HEK293T (cell line): ENCODE data around the gene UBR1.

Experiments
- ARNT ChIP-seq: fragments of 450-650 bp; IDR thresholded peaks from 2 replicates; pipeline ENCODE4 v1.6.1; 2017; ENCODE audit warnings: mild to moderate bottlenecking
- SP1 ChIP-seq: fragments of 450-650 bp; IDR thresholded peaks from 2 replicates; pipeline ENCODE4 v1.6.1; 2017

DNA sequence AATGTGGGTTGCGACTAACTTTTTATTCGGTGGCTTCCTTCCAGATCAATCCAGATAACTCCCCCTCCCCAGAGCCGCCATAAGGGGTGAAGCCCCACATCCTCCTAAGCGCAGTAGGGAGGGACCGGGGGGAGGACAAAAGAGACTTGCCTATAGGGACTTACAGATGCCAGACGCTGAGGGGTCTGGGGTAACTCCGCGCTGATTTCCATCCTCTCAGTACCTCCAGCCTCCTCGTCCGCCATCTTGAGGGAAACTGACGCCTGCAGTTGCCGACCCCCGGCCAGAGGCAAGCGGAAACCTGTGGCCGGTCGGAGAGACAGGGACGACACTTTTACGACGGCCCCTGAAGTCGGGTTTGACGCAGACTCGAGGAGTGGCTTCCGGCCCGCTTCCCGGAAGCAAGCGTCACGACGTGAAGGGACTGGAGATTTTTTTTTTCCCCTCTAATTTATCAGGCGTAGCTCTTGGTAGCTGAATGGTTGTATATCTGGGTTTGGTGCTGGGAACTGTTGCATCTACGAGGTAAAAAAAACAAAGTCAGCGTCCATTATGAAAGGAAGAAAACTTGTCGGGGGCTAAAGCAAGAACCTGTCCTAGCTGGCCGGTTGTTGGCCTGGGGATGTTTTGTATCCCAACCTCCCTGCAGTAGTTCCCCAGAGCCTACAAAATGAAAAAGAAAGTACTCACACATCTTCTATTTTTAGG lies at the start of gene UBR1:
- TF ChIP-seq SP1 (no peak), ARNT (no peak)
